ENCODE measurements around the gene C16orf90.

- TF ChIP-seq, protein P1, sequence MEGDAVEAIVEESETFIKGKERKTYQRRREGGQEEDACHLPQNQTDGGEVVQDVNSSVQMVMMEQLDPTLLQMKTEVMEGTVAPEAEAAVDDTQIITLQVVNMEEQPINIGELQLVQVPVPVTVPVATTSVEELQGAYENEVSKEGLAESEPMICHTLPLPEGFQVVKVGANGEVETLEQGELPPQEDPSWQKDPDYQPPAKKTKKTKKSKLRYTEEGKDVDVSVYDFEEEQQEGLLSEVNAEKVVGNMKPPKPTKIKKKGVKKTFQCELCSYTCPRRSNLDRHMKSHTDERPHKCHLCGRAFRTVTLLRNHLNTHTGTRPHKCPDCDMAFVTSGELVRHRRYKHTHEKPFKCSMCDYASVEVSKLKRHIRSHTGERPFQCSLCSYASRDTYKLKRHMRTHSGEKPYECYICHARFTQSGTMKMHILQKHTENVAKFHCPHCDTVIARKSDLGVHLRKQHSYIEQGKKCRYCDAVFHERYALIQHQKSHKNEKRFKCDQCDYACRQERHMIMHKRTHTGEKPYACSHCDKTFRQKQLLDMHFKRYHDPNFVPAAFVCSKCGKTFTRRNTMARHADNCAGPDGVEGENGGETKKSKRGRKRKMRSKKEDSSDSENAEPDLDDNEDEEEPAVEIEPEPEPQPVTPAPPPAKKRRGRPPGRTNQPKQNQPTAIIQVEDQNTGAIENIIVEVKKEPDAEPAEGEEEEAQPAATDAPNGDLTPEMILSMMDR (IDR thresholded peaks at IDR 0.05; ENCODE audit: low read depth, low read length, missing input control): no peak
- TF ChIP-seq YY1 (IDR thresholded peaks at IDR 0.05) (no peak), HNF4A (conservative IDR thresholded peaks at IDR 0.05) (no peak), TAF1 (conservative IDR thresholded peaks at IDR 0.05) (no peak), JUND (IDR thresholded peaks at IDR 0.05) (no peak), GABPA (IDR thresholded peaks at IDR 0.05 in 1 of 2, conservative IDR thresholded peaks at IDR 0.05 in 1 of 2) (no peak), SP1 (IDR thresholded peaks at IDR 0.05) (no peak), FOXA1 (IDR thresholded peaks at IDR 0.05) (no peak), HNF4G (IDR thresholded peaks at IDR 0.05) (no peak), RXRA (IDR thresholded peaks at IDR 0.05) (no peak)
- TF ChIP-seq, protein P2, sequence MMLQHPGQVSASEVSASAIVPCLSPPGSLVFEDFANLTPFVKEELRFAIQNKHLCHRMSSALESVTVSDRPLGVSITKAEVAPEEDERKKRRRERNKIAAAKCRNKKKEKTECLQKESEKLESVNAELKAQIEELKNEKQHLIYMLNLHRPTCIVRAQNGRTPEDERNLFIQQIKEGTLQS (IDR thresholded peaks at IDR 0.05): no peak
- TF ChIP-seq, protein P3, sequence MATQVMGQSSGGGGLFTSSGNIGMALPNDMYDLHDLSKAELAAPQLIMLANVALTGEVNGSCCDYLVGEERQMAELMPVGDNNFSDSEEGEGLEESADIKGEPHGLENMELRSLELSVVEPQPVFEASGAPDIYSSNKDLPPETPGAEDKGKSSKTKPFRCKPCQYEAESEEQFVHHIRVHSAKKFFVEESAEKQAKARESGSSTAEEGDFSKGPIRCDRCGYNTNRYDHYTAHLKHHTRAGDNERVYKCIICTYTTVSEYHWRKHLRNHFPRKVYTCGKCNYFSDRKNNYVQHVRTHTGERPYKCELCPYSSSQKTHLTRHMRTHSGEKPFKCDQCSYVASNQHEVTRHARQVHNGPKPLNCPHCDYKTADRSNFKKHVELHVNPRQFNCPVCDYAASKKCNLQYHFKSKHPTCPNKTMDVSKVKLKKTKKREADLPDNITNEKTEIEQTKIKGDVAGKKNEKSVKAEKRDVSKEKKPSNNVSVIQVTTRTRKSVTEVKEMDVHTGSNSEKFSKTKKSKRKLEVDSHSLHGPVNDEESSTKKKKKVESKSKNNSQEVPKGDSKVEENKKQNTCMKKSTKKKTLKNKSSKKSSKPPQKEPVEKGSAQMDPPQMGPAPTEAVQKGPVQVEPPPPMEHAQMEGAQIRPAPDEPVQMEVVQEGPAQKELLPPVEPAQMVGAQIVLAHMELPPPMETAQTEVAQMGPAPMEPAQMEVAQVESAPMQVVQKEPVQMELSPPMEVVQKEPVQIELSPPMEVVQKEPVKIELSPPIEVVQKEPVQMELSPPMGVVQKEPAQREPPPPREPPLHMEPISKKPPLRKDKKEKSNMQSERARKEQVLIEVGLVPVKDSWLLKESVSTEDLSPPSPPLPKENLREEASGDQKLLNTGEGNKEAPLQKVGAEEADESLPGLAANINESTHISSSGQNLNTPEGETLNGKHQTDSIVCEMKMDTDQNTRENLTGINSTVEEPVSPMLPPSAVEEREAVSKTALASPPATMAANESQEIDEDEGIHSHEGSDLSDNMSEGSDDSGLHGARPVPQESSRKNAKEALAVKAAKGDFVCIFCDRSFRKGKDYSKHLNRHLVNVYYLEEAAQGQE (IDR thresholded peaks at IDR 0.05): no peak
- TF ChIP-seq, protein P4, sequence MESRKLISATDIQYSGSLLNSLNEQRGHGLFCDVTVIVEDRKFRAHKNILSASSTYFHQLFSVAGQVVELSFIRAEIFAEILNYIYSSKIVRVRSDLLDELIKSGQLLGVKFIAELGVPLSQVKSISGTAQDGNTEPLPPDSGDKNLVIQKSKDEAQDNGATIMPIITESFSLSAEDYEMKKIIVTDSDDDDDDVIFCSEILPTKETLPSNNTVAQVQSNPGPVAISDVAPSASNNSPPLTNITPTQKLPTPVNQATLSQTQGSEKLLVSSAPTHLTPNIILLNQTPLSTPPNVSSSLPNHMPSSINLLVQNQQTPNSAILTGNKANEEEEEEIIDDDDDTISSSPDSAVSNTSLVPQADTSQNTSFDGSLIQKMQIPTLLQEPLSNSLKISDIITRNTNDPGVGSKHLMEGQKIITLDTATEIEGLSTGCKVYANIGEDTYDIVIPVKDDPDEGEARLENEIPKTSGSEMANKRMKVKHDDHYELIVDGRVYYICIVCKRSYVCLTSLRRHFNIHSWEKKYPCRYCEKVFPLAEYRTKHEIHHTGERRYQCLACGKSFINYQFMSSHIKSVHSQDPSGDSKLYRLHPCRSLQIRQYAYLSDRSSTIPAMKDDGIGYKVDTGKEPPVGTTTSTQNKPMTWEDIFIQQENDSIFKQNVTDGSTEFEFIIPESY (IDR thresholded peaks at IDR 0.05): no peak
- TF ChIP-seq, protein P5, sequence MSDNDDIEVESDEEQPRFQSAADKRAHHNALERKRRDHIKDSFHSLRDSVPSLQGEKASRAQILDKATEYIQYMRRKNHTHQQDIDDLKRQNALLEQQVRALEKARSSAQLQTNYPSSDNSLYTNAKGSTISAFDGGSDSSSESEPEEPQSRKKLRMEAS (IDR thresholded peaks at IDR 0.05): no peak
These were observed 14.2 kb downstream of the C16orf90 start for GRCh38 chr16:3480901-3481695.

Data from liver (tissue), 3 donors.